ENCODE measurements around the gene GHRH.

DNA sequence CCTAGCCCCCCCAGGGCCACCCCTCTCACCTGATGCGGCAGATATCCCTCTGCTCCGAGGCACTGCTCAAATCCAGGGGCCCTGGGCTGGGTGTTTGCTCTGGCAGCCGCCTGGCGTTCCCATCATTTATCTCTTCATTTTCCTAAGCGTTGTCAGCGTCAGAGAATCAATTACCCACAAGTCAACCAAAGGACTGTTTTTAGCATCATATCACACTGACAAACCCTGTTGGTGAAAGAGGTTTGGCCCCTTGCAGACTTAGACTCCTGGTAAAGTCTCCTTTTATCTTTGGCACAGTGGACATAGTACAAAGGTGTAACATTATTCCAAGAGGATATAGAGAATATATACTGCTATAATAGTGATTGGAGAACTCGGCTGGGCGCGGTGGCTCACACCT, at the start of gene GHRH:
- TF ChIP-seq, protein P1, sequence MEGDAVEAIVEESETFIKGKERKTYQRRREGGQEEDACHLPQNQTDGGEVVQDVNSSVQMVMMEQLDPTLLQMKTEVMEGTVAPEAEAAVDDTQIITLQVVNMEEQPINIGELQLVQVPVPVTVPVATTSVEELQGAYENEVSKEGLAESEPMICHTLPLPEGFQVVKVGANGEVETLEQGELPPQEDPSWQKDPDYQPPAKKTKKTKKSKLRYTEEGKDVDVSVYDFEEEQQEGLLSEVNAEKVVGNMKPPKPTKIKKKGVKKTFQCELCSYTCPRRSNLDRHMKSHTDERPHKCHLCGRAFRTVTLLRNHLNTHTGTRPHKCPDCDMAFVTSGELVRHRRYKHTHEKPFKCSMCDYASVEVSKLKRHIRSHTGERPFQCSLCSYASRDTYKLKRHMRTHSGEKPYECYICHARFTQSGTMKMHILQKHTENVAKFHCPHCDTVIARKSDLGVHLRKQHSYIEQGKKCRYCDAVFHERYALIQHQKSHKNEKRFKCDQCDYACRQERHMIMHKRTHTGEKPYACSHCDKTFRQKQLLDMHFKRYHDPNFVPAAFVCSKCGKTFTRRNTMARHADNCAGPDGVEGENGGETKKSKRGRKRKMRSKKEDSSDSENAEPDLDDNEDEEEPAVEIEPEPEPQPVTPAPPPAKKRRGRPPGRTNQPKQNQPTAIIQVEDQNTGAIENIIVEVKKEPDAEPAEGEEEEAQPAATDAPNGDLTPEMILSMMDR (IDR thresholded peaks at IDR 0.05) = no peak
- TF ChIP-seq POLR2A (IDR thresholded peaks at IDR 0.05) = no peak

Measured in right lobe of liver (tissue), 4 donors.